ENCODE data around the gene MGP. TPM values are rescaled to one million over a fixed set of nuclear protein-coding genes. Genes with fewer than 3 reads are reported as not detected.
A peak's percentile ranks its signal among the peaks of the same experiment; 100 is the strongest.

The MGP gene
- total and polyA plus RNA-seq, 2 of the 13 experiments (the other 11 are each of a cell fraction or from before 2014, with no cell fraction given) = not detected

GRCh38 chr12:14843425-14843887, 42.2 kb downstream of the MGP start, which contains the start of gene ART4 (continued):
- TF ChIP-seq ZNF543 (CRISPR knock-in tag; IDR thresholded peaks at IDR 0.05) (no peak), TEAD3 (CRISPR knock-in tag; optimal IDR thresholded peaks at IDR 0.05; ENCODE audit: borderline replicate concordance) (peak; percentile 73), ATF7-NPFF (CRISPR knock-in tag; IDR thresholded peaks at IDR 0.05; ENCODE audit: low read depth) (peak; percentile 41; the same call in 1 of the 2 replicates), STAG1 (CRISPR knock-in tag; IDR thresholded peaks at IDR 0.05) (peak; percentile 6; the same call in 1 of the 2 replicates), MAX (IDR thresholded peaks at IDR 0.05) (peak; percentile 73), MXD4 (CRISPR knock-in tag; IDR thresholded peaks at IDR 0.05) (0 out of 2 replicates have a peak, but pooled peaks have one; percentile 54), IRF1 (CRISPR knock-in tag; IDR thresholded peaks at IDR 0.05; ENCODE audit: low read depth) (no peak), SOX5 (CRISPR knock-in tag; IDR thresholded peaks at IDR 0.05; ENCODE audit: borderline replicate concordance) (peak; percentile 69), ZNF441 (CRISPR knock-in tag; IDR thresholded peaks at IDR 0.05; ENCODE audit: borderline replicate concordance) (no peak), PHF8 (CRISPR knock-in tag; IDR thresholded peaks at IDR 0.05) (peak; percentile 50), ZNF280D (CRISPR knock-in tag; IDR thresholded peaks at IDR 0.05) (0 out of 2 replicates have a peak, but pooled peaks have one; percentile 51), ZNF781 (CRISPR knock-in tag; IDR thresholded peaks at IDR 0.05; ENCODE audit: borderline replicate concordance, not compliant biosample characterization) (no peak), KAT8 (CRISPR knock-in tag; IDR thresholded peaks at IDR 0.05) (peak; percentile 38), ZNF143 (CRISPR knock-in tag; IDR thresholded peaks at IDR 0.05) (peak; percentile 27; the same call in 1 of the 2 replicates), HDAC1 (CRISPR knock-in tag; IDR thresholded peaks at IDR 0.05) (peak; percentile 51; the same call in 1 of the 2 replicates), ZNF343 (CRISPR knock-in tag; IDR thresholded peaks at IDR 0.05) (peak; percentile 67; the same call in 1 of the 2 replicates), MAZ (IDR thresholded peaks at IDR 0.05; ENCODE audit: borderline replicate concordance, low read depth, low read length) (no peak), MAZ (CRISPR knock-in tag; IDR thresholded peaks at IDR 0.05; ENCODE audit: low read depth) (no peak), PAXIP1 (CRISPR knock-in tag; conservative IDR thresholded peaks at IDR 0.05) (peak; percentile 62), ZNF274 (CRISPR knock-in tag; IDR thresholded peaks at IDR 0.05) (no peak)
